HG02623 (cell line): ENCODE measurements around the gene DOK5.
"Not testable (repeated sequence)": the region's sequence is repeated elsewhere in the genome, so short reads cannot be mapped to it uniquely, and the experiment has no call there.

Experiments
- ATAC-seq: cut with Tn5 transposase; IDR thresholded peaks from one replicate; pipeline ENCODE4 v1.9.1; 2021; ENCODE audit warnings: moderate library complexity; ENCODE audit not compliant: unreplicated experiment

DOK5 gene

GRCh38 chr20:54469952-54470351, 5.4 kb upstream of the DOK5 start:
- no peak for ATAC-seq

- ATAC-seq, result no peak
Observed at GRCh38 chr20:54470697-54471096, 4.7 kb upstream of the DOK5 start.

GRCh38 chr20:54472607-54473006, 2.8 kb upstream of the DOK5 start:
- ATAC-seq, result no peak

GRCh38 chr20:54473340-54473739, 2.1 kb upstream of the DOK5 start:
- no peak for ATAC-seq

- no peak for ATAC-seq
Observed at GRCh38 chr20:54474046-54474445, 1.3 kb upstream of the DOK5 start.

GRCh38 chr20:54474866-54475265, 527 bp upstream of the DOK5 start:
- no peak for ATAC-seq

GRCh38 chr20:54476169-54477009, 996 bp downstream of the DOK5 start:
- ATAC-seq, result no peak

GRCh38 chr20:54477191-54477955, 2.0 kb downstream of the DOK5 start:
- ATAC-seq, result no peak

GRCh38 chr20:54479138-54479906, 3.9 kb downstream of the DOK5 start:
- ATAC-seq, result no peak

GRCh38 chr20:54479937-54480336, 4.5 kb downstream of the DOK5 start:
- not testable (repeated sequence) for ATAC-seq

GRCh38 chr20:54481442-54481841, 6.0 kb downstream of the DOK5 start:
- no peak for ATAC-seq

GRCh38 chr20:54485631-54486030, 10.2 kb downstream of the DOK5 start:
- no peak for ATAC-seq

- no peak for ATAC-seq
Observed at GRCh38 chr20:54486585-54486984, 11.2 kb downstream of the DOK5 start.

GRCh38 chr20:54488442-54488841, 13.0 kb downstream of the DOK5 start:
- ATAC-seq, result no peak

- ATAC-seq, result no peak
Observed at GRCh38 chr20:54491506-54491905, 16.1 kb downstream of the DOK5 start.

GRCh38 chr20:54494303-54495006, 19.1 kb downstream of the DOK5 start:
- no peak for ATAC-seq

- ATAC-seq, result no peak
Observed at GRCh38 chr20:54497931-54498718, 22.7 kb downstream of the DOK5 start.

- no peak for ATAC-seq
Observed at GRCh38 chr20:54499111-54499510, 23.7 kb downstream of the DOK5 start.

GRCh38 chr20:54502179-54502578, 26.8 kb downstream of the DOK5 start:
- no peak for ATAC-seq

- ATAC-seq, result no peak
Observed at GRCh38 chr20:54506643-54507042, 31.2 kb downstream of the DOK5 start.
